Neutrophil (primary cell): ENCODE data around the gene ZNF324.

ENCODE experiments used
- H3K27ac ChIP-seq: fragments of 200-600 bp; sonication (generic); 2 replicates; pipeline ENCODE4 v1.5.1; 2016; ENCODE audit warnings: mild to moderate bottlenecking, moderate library complexity
- H3K27me3 ChIP-seq: fragments of 200-600 bp; sonication (generic); 2 replicates; pipeline ENCODE4 v1.6.0; 2016; ENCODE audit warnings: mild to moderate bottlenecking
- H3K36me3 ChIP-seq: fragments of 200-600 bp; sonication (generic); 2 replicates; pipeline ENCODE4 v1.5.1; 2017
- H3K4me1 ChIP-seq, 2 experiments: fragments of 200-600 bp in 1 of 2; sonication (generic) in 1 of 2; 1 replicate in 1 of 2; 2 replicates in 1 of 2; pipeline versions ENCODE4 v1.5.1 to v1.6.1; 2013 to 2016; ENCODE audit warnings: low read depth in 1 of 2, low read length in 1 of 2, mild to moderate bottlenecking in 1 of 2, moderate library complexity in 1 of 2; ENCODE audit not compliant: control insufficient read depth in 1 of 2, insufficient read depth in 1 of 2
- H3K4me3 ChIP-seq, 2 experiments: fragments of 200-600 bp in 1 of 2; sonication (generic) in 1 of 2; 1 replicate in 1 of 2; 2 replicates in 1 of 2; pipeline ENCODE4 v1.5.1; 2013 to 2016; ENCODE audit warnings: low read depth in 1 of 2, low read length in 1 of 2, mild to moderate bottlenecking in 1 of 2, moderate library complexity in 1 of 2
- H3K9me3 ChIP-seq: fragments of 200-600 bp; sonication (generic); 2 replicates; pipeline ENCODE4 v1.5.1; 2016
- TF ChIP-seq, protein P1 (sequence below): fragments of 200-600 bp; sonication (generic); IDR thresholded peaks from 2 replicates; pipeline ENCODE4 v1.5.1; 2016; ENCODE audit warnings: antibody characterized with exemption

ZNF324 gene

DNA sequence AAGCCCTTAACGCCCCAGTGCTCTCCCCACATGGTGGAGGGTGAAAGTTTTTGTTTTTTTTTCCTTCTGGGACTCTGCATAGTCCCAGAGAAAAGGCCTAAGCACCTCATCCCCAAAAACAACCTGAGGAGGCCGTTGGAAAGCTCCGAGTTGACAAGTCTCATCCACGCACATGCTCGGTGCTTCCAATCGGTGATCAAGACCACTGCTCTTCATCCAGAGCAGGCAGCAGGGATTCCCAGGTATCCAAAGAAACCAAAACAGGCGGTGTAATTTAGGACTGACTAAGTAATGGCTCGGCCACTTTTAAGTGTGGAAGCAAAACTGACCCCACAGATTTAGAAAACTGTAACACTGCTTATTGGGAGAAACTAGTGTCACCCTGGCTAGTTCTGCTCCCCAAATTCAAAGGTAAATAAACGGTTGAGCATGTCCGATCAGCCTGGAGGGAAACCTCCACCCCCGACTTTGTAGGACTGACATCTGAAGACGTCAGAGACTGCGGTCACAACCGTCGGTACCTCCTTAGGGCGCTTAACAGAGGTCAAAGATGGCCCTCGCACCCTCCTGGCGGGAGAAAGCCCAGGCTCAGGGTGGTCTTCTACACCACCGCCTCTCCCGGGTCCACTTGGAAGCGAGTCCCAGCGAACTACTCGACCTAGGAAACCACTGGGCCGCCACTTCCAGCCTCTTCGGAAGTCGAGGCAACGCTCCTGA, 8.3 kb downstream of the ZNF324 start:
- TF ChIP-seq, protein P1, sequence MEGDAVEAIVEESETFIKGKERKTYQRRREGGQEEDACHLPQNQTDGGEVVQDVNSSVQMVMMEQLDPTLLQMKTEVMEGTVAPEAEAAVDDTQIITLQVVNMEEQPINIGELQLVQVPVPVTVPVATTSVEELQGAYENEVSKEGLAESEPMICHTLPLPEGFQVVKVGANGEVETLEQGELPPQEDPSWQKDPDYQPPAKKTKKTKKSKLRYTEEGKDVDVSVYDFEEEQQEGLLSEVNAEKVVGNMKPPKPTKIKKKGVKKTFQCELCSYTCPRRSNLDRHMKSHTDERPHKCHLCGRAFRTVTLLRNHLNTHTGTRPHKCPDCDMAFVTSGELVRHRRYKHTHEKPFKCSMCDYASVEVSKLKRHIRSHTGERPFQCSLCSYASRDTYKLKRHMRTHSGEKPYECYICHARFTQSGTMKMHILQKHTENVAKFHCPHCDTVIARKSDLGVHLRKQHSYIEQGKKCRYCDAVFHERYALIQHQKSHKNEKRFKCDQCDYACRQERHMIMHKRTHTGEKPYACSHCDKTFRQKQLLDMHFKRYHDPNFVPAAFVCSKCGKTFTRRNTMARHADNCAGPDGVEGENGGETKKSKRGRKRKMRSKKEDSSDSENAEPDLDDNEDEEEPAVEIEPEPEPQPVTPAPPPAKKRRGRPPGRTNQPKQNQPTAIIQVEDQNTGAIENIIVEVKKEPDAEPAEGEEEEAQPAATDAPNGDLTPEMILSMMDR: no peak
- peak overlapping the region; percentile 79 for H3K27ac ChIP-seq
- peak overlapping the region; percentile 70 to 85 for H3K4me3 ChIP-seq
- no peaks in the 10 kb centered on the region for H3K9me3 ChIP-seq
- peaks cover 14 to 15% of the 10 kb centered on the region in 2 experiments for H3K4me1 ChIP-seq
- no peaks in the 10 kb centered on the region for H3K27me3 ChIP-seq
- peaks cover 44% of the 10 kb centered on the region for H3K36me3 ChIP-seq

DNA sequence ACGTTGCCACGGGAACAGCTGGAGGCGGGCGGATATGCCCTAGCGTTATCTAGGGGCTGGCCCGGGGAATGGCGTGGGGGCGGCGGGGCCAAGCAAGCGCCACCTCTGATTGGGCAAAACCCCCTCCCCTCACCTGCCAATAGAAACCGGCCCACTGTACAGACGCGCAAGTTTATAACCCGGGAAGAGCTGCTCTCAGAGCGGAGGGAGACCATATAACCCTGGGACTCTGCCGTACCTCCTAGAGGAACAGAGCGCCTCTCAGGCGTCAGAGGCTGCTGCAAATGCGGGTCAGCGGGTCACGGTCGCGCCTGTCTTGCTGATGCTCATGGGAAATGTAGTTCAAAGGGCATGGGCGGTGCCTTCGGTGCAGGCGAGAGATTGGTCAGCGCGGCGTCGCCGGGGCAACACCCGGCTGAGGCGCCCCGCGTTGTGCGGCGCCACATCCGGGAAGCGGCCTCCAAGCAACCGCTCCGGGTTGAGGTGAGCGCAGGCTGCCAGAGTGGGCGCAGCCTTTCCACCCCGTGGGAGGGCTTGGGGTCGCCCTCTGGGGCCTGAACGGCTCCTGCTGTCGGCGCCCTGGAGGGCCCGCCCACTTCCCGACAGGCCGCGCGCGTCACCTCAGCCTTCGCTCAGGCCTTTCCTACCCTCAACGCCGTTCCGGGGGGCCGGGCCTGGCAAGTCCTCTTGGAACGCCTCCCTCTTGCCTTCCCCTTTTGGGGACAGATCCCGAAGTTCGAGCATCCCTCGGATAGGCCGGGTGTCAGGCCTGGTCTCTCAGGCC, 9.0 kb downstream of the ZNF324 start, which contains the start of gene ZNF446:
TSS of gene ZNF446 (plus strand) at position 639 of the 784 bp plus-strand sequence. CDS start 867 bp downstream, outside the sequence.
- peak within 1 kb of the TSS; percentile 70 to 85 for H3K4me3 ChIP-seq

DNA sequence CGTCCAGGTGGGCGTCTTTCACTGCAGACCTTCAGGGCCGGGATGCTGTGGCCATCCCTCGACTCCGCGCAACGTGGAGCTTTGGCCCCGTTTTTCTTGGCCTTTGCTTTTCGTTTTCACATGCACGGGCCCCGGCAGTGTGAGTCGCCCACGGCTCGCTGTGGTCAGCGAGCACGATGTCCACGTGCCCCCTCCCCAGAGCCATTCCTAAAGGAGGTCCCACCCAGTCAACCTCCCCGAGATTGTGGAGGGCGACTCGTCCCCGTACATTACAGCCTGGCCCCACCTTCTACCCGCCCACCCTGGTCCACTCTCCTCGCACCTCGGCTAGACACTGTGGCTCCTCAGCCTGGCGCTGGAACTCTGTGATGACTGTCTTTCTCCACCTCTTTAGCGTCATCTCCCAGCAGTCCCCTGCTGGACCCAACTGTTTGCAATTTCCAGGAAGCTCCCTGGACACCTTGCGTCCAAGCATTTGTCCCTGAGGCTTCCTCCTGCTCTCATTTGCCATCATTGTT, 9.7 kb downstream of the ZNF324 start:
- Histone ChIP-seq H3K36me3 (peaks cover 45% of the 10 kb centered on the region), H3K9me3 (no peaks in the 10 kb centered on the region), H3K27me3 (no peaks in the 10 kb centered on the region), H3K27ac (peak overlapping the region; percentile 79), H3K4me3 (peak overlapping the region; percentile 70 to 85), H3K4me1 (peaks cover 14 to 15% of the 10 kb centered on the region in 2 experiments)
- TF ChIP-seq, protein P1: no peak

More for the DNA sequence above, 9.0 kb downstream of the ZNF324 start, which contains the start of gene ZNF446:
- H3K27ac ChIP-seq: peak within 1 kb of the TSS; percentile 79
- no peaks in the 10 kb centered on the region for H3K9me3 ChIP-seq
- peaks cover 44% of the 10 kb centered on the region for H3K36me3 ChIP-seq
- TF ChIP-seq, protein P1: peak; percentile 42
- H3K27me3 ChIP-seq: no peaks in the 10 kb centered on the region
- peaks cover 14 to 15% of the 10 kb centered on the region in 2 experiments for H3K4me1 ChIP-seq

DNA sequence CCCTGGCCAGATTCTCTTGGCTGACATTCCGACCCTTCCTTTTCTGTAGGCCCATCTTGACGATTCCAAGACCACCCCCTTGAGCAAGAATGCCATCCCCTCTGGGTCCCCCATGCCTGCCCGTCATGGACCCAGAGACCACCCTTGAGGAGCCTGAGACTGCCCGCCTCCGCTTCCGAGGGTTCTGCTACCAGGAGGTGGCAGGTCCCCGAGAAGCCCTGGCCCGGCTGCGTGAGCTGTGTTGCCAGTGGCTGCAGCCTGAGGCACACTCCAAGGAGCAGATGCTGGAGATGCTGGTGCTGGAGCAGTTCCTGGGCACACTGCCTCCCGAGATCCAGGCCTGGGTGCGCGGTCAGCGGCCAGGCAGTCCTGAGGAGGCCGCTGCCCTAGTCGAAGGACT, 10.2 kb downstream of the ZNF324 start:
- H3K27me3 ChIP-seq: no peaks in the 10 kb centered on the region
- H3K9me3 ChIP-seq: no peaks in the 10 kb centered on the region
- H3K4me1 ChIP-seq: peaks cover 14 to 15% of the 10 kb centered on the region in 2 experiments
- H3K27ac ChIP-seq: no peak overlapping the region
- H3K4me3 ChIP-seq: peak overlapping the region in 1 of 2 experiments; percentile 70
- H3K36me3 ChIP-seq: peaks cover 39% of the 10 kb centered on the region
- TF ChIP-seq, protein P1: no peak

DNA sequence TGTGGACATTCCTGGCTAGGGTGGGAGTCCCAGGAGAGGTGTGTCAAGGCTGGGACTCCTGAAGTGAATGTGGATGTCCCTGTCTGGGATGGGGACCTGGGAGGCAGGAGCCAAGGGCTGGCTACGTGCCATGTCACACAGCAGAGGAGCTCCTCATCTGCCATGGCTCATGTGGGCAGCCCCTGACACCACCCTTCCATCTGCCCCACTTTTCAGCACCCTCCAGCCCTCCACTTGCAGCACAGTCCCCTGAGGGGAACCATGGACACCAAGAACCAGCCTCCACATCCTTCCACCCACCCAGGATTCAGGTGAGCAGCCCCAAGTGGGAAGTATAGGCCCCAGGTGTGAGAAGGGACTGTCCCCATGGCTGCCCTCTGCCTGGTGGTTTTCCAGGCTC, 11.0 kb downstream of the ZNF324 start:
- Histone ChIP-seq H3K27ac (no peak overlapping the region), H3K36me3 (peaks cover 31% of the 10 kb centered on the region), H3K27me3 (no peaks in the 10 kb centered on the region), H3K4me1 (peaks cover 14 to 15% of the 10 kb centered on the region in 2 experiments), H3K4me3 (no peak overlapping the region), H3K9me3 (no peaks in the 10 kb centered on the region)
- TF ChIP-seq, protein P1: no peak
